ENCODE measurements around the gene TMEM138.

Gene TMEM138

DNA sequence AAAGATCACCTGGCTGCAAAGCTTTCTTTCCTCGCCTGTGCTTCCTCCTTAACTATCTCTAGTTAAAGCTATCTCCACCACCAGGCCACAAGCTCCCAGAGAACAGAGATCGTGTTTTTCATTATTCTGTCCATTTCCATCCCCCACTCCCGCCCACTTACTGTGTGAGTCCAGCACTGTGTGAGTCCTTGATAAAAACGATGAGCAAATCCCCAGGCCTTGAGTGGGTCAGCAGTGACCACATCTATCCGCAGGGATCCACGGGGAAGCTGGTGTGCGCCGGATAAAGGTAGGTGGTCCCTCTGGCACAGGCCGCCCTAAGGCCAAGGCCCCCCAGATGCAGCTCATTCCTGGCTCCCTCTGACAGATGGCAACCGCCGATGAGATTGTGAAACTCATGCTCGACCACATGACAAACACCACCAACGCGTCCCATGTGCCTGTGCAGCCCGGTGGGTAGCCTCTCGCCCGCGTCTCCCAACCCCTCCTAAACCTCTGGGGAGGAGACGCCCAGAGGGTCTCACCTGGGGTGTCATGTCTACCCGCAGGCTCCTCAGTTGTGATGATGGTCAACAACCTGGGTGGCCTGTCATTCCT is 19.9 kb upstream of the TMEM138 start:
- no peak for DNase-seq

DNA sequence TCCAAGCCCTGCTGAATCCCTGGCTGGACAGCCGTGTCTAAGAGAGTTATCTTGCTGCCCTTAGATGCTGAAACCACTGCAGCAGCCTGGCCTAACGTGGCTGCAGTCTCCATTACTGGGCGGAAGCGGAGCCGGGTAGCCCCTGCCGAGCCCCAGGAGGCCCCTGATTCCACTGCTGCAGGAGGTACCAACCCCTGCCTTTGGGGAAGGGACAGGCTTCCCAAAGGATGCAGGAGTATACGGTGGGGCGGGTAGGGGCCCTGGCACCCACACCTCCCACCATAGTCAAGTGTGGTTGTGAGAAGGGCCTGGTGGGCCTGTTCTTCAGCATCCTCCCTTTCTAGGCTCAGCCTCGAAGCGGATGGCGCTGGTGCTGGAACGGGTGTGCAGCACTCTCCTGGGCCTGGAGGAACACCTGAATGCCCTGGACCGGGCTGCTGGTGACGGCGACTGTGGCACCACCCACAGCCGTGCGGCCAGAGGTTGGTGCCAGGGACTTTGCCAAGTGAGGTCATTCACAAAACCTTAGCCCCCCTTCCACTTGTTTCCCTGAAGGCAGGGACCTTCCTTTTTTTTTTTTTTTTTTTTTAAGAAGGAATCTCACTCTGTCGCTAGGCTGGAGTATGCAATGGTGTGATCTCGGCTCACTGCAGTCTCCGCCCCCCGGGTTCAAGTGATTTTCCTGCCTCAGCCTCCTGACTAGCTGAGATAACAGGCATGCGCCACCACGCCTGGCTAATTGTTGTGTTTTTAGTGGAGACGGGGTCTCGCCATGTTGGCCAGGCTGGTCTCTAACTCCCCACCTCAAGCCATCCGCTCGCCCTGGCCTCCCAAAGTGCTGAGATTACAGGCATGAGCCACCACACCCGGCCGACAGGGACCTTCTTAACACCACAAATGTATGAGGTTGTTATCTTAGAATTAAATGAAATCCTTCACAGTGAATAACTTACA is 18.1 kb upstream of the TMEM138 start:
- DNase-seq: no peak

DNA sequence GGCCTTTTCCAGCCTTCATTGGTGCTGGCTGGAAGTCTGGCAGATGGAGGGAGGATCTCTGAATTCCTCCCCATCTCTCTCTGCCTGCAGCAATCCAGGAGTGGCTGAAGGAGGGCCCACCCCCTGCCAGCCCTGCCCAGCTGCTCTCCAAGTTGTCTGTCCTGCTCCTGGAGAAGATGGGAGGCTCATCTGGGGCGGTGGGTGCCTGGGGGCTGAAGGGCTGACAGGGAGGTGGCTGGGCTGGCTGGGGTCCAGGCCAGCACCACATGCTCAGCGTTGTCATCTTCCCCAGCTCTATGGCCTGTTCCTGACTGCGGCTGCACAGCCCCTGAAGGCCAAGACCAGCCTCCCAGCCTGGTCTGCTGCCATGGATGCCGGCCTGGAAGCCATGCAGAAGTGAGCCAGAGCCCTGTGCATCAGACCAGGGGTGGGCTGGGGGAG is 17.0 kb upstream of the TMEM138 start:
- peak; percentile 16 to 59 for DNase-seq

DNA sequence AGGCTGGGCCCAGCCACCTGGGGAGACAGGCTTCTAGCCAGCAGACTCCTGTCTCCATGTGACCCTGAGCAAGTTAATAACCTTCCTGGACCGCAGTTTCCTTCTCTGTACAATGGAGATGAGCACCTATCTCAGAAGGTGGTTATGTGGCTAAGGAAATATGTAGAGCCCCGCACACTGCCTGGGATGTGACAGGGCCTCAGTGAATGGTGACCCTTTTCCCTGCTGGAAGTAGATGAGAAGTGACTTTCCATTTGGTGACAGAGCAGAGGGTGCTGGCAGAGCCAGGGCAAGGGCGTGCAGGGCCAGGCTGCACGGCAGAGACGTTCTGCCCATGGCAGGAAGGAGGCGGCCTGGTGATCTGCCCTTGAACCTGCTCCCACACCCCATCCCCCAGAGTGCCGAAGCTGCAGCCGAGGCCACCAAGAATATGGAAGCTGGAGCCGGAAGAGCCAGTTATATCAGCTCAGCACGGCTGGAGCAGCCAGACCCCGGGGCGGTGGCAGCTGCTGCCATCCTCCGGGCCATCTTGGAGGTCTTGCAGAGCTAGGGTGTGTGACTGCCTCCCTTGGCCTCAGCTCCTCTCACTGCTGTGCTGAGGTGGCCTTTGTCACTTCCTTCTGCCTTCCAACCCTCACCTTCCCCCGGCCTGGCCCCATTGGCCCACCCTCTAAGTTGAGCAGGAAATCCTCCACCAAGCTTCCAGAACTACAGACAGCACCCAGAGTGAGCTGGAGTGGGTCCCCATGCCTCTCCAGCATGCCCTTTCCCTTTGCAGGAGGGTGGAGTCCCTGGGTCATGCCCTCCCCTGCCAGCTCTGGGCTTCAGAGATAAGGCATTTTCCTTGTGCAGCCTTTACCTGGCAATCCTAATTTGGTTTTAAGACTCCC is 16.0 kb upstream of the TMEM138 start:
- no peak for DNase-seq

DNA sequence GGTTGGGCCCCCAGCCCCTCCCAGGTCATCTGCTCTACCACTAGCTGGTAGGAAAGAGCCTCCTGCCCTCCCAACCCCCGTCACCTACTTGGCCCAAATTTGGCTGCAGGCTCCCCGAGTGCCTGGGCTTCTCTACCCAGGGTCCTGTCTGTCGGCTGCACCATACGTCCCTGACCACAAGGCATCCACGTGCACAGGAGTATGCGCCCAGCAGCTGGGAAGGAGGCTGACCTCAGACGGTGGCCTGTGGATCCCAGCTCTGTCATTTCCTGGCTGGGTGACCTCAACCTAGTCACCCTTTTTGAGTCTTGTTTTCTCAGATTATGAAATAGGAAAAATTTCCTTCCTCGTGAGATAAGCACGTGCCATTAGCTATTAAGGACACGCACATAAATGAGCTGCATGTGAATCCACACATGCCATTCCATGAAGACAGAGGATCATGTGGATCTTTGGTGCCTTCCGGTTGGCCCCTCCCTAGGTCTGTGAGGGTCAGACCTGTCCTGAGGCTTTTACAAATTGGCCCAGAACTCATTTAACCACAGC is 14.2 kb upstream of the TMEM138 start:
- no peak for DNase-seq

DNA sequence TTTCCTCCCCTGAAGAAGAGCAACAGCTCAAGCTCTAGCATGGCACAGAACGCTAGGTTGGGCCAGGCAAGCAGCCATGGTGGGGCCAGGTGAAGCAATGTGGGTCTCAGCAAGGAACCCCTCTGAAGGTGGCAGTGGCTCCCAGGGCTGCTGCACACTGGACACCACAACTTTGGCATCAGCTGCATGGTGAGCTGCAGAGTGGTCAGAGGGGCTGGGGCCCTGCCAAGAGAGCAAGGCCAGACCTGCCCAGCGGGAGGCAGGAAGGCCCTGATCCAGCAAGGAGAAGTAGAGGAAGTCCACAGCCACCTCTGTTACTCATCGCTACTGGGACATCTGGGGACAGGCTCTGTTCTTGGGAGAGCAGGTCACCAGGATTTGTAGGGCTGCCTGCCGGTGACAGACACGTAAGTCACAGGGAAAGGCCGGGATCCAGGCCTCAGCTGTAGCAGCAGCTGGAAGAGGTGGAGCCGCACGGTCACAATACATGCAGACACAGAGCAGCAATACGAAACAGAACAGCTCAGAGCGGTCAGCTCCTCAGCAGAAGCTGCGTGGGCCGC is 12.9 kb upstream of the TMEM138 start:
- no peak for DNase-seq

DNA sequence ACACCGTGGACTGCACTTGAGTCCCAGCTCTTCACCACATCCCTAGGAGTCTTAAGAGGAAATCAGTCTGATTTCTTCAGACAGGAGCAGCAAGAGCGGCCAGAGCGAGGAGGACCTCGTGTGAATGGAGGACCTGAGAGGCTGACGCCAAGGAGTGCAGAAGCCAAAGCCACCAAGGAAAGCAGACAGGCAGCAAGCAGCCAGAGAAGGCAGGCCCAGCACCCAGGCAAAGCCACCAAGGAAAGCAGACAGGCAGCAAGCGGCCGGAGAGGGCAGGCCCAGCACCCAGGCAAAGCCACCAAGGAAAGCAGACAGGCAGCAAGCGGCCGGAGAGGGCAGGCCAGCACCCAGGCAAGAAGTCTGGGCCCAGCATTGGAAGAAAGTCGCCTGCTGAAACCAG is 12.3 kb upstream of the TMEM138 start:
- no peak for DNase-seq

DNA sequence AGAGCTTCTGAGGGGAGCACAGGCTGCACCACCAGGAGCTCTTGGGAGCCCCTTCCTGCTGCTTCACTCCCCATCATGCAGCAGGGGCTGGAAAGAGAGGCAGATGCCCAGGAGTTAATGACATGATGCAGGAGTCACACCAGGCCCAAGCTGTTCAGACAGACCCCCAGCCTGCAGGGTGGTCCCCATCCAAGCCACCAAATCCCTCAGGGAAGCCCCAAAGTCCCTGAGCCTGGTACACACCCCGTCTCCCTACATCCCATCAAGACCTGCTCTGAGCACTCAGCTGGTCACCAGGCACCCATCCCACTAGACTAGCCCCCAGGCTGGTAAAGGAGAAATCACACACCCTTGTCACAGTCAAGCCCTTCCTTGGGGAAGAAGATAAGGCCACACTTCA is 11.8 kb upstream of the TMEM138 start:
- no peak for DNase-seq

DNA sequence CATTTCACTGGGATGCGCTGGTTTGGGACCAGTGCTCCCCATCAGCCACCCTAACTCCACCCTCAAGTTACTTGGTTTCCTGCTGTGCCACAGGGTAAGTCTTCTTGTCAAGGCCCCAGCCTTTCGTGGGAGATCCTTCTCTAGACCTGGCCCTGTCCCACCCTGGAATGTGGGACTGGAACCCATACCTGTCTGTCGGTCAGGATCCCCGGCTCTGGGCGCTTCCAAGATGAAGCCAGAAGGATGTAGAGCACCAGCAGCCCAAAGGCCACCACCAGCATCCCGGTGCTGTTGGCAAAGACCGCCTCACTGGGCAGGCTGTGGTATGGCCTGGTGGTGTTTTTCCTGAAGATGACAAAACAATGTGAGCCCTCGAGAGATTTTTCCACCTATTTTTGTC is 11.4 kb upstream of the TMEM138 start:
- DNase-seq: no peak

DNA sequence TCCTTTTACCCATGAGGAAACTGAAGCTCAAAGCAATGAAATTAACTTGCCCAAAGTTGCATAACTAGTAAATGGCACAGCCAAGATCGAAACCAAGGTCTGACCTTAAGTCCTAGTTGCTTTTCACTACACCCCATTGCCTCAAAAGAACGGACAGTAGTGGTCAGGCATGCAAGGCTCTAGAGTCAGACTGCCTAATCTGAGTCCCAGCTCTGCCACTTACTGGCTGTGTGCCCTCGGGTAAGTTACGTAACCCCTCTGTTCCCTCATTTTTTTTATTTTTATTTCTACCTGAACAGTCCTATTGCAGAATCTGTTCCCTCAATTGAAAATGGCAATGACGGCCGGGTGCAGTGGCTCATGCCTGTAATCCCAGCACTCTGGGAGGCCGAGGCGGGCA is 10.1 kb upstream of the TMEM138 start:
- no peak for DNase-seq

DNA sequence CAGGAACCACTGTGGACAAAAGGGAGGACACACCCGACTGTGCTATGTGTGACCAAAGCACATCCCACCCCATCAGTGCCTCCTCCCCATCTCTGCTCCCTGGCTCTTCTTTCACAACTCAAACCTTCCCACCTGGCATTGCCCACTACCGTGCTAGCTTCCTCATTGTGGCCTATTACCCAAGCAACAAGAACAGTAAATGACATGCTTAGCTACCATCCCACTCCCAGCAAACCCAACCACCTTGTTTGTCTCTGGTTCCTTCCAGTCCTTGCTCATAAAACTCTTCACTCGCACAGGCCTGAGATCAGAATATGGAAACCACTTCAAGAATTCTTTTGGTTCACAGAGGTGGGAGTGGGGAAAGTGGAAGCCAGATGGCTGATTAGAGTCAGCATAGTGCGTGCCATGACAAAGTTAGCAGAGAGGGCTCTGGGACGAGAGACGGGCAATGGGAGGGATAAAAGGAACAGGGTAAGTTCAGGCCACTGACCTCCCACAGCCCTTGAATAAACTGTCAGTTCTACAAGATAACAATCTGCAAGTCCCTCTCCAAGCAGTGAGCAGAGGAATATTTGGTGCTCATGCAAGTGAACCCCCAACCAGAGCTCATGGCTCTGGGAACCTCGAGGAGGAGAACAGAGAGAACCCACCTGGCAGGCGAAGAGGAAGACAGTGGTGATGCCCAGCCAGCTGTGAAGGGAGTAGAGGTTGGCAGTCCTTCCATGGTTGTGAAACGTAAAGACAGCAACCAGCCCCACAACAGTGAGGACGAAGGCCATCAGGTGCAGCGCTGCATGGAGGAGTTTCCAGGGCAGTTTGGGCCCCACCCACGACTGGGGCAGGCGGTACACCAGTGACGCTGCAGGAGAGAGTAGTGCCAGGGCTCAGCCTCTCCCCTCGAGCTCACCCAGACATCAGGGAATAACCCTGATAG is 8.8 kb upstream of the TMEM138 start:
- DNase-seq: no peak

DNA sequence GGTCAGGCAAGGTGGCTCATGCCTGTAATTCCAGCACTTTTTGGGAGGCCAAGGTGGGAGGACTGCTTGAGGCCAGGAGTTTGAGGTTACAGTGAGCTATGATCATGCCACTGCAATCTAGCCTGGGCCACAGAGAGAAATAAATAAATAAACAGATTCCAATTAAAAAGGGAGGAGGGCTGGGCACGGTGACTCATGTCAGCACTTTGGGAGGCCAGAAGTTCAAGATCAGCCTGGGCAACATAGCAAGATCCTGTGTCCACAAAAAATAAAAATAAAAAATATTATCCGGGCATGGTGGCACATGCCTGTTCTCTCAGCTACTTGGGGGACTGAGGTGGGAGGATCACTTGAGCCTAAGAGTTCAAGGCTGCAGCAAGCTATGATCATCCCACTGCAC is 8.0 kb upstream of the TMEM138 start:
- DNase-seq: no peak

DNA sequence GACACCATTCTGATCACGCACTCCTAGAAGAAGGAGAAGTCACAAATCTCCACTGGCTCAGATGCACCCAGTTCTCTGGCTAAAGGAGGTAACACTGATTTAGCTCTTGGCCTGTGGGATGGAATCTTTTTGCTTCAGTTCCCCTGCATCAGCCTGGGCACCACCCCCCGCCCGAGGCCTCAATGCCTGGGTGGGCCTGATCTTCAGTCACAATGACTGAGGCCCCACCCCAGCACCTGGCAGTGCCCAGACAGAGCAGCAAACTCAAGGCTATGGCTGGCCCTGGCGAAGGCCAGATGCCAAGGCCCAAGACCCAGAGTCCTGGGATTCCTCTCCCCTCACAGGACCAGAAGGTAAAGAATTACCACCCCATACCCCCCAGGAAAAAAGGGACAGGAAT is 5.5 kb upstream of the TMEM138 start:
- no peak for DNase-seq

DNA sequence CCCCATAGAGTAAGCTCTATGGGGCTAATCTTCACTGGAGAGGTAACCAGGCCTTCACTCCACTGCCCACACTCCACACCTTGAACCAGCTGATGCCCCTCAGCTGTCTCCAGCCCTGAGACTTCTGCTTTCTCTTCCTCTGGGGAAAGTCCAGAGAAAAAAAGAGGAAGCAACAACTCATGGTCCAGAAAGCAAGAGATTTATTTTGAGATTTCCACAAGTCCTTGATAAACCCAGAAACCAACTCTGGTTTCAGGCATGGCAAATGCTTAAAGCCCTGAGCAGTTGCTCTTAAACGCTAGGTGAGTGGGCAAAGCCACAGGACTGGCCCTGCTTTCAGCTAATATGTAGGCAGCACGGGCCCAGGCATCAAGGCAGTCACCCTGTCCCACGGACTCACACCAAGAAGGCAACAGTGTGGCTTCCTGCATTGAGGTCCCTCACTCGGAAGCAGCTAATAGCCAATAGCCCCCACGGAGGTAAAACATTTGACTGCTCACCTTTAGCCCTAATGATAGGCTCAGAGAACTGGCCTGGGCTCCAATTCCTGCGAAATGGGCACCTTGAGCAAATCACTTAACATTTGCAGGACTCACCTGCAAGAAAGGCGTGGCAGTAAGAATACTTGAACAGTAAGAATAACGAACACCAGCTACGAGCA is 4.8 kb upstream of the TMEM138 start:
- DNase-seq: no peak

DNA sequence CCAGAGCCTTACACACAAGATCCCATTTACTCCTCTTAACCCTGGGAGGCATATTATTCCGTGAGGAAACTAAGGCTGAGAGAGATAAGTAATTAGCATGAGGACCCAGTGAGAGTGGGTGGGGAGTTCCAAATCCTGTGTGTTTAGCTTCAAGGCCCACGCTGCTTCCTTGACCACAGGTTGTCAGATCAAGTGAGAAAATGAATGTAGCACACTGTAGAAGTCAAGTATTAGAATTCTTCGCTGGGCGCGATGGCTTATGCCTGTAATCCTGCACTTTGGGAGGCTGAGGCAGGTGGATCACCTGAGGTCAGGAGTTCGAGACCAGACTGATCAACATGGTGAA is 4.3 kb upstream of the TMEM138 start:
- DNase-seq: no peak

DNA sequence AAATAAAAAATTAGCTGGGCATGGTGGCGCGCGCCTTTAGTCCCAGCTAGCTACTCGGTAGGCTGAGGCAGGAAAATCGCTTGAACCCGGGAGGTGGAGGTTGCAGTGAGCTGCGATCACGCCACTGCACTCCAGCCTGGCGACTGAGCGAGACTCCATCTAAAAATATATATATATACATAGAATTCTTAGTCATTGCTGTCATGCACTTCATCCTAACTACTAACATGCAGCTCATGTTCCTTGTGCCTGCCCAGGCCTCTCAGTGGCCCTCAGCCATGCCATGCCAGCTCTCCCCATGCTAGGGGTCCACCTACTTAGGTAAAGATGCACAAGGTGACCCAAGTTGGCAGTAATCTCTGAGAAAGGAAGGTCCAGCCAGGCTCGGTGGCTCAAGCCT is 3.6 kb upstream of the TMEM138 start:
- DNase-seq: no peak

DNA sequence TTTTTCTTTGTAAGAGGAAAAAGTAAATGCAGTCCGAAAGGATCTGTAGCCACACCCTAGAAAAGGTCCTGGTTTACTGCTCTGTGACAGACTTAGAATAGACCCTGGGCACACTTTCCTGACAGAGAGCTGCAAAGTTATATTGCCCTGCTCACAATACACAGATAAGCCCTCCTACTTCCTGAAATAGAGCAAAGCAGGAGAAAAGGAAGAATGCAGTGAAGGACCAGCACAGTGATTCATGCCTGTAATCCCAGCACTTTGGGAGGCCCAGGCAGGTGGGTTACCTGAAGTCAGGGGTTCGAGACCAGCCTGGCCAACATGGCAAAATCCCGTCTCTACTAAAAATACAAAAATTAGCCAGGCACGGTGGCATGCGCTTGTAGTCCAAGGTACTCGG is 2.7 kb upstream of the TMEM138 start:
- no peak for DNase-seq

DNA sequence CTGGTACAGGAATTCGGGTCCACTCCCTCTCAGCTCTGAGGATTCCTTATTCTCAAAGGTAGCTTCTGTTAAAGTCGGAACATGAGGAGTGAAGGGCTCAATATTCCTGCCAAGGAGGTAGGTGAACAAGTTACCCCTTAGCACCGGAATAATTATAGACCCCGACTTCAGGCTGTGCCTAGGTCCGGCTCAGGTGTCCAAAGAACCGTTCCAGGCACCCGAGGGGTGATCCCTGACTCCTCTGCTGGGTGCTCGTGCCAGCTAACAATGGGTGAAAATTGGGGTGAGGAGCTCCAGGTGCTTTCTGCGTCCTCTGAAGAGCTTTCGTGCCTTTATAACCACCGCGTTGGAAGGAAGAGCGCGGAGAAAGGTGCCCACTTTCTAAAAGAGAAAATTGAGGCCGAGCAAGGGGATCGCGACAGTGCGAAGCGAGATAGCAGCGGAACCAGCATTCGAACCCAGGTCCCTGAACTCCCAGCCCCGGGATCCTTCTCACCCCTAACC is 885 bp upstream of the TMEM138 start:
- peak in 1 of 2 experiments; percentile 12 for DNase-seq

DNA sequence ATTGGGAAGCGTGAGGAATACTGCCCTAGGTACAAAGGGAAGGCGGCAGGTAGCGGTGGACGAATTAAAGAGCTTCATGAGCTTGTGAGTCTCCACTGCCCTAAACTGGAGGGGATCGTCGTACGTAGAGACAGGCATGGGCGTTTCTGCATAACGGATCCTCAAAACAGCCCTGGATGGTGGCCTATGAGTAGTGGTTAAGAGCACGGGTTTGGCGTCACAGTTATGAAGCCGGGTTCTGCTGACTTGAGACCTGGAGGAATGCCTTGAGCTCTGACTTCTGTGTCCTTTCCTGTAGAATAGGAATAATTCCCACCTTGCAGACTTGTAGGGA is 335 bp downstream of the TMEM138 start:
- DNase-seq: peak in 1 of 2 experiments; percentile 35

DNA sequence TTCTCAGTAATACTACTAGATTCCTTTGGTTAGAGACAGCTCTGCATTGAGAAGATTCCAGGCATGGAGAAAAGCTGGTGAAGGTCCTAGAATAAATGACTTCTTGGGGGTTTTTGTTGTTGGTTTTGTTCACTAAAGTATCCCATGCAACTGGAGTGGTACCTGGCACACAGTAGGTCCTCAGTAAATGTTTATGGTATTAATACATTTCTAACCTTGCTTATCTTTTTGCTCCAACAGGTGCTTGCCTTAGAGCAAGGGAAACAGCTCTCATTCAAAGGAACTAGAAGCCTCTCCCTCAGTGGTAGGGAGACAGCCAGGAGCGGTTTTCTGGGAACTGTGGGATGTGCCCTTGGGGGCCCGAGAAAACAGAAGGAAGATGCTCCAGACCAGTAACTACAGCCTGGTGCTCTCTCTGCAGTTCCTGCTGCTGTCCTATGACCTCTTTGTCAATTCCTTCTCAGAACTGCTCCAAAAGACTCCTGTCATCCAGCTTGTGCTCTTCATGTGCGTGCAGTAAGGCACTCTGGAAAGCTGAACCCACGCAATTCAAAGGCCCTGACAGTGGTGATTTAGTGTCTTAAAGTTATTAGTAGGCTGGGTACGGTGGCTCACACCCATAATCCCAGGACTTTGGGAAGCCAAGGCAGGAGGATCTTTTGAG is 2.0 kb downstream of the TMEM138 start:
- no peak for DNase-seq

DNA sequence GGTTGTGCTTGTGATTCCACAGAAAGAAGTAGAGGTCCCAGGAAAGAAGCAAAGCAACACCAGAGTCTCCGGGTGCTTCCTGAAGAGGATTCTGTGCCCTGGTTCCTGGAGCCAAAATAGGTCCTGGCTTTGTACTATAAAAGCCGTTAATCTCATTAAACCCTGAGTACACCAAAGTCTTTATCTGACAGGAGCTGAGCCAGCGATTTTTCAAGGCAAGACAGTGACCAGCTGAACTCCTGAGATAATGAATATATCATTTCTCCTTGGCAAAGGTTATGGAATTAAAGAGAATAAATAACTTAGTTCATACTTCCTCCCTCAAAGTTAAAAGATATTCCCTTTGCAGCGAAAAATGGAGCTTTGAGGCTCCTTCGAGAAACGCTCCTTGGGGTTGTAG is 5.2 kb downstream of the TMEM138 start:
- DNase-seq: no peak
